Upper lobe of left lung (tissue), 6 donors: ENCODE results near the gene AKAP6. TPM values are rescaled to one million over a fixed set of nuclear protein-coding genes. Genes with fewer than 3 reads are reported as not detected.

Experiments used
- ATAC-seq, 2 donors: fragments of 200-7000 bp; cut with Tn5 transposase; one replicate each; pipeline ENCODE4 v1.9.1; 2022; ENCODE audit warnings: mild to moderate bottlenecking in 2 of 2, moderate library complexity in 2 of 2; ENCODE audit not compliant: low FRiP score in 2 of 2
- DNase-seq, 2 donors: peaks; one replicate each; pipeline ENCODE4 v3.0.0-alpha.2; 2019 to 2020
- H3K27ac ChIP-seq, 4 donors: fragments of 200-600 bp; sonication (generic); one replicate each; pipeline ENCODE4 v1.5.1; 2016 to 2019
- H3K27me3 ChIP-seq, 4 donors: fragments of 200-600 bp; sonication (generic); one replicate each; pipeline ENCODE4 v1.5.1; 2017 to 2019
- H3K36me3 ChIP-seq, 4 donors: fragments of 200-600 bp; sonication (generic); one replicate each; pipeline ENCODE4 v1.5.1; 2016 to 2019
- H3K4me1 ChIP-seq, 4 donors: fragments of 200-600 bp; sonication (generic); one replicate each; pipeline ENCODE4 v1.5.1; 2018 to 2019
- H3K4me3 ChIP-seq, 4 donors: fragments of 200-600 bp; sonication (generic); one replicate each; pipeline ENCODE4 v1.5.1; 2017 to 2019; ENCODE audit warnings: mild to moderate bottlenecking in 2 of 4, moderate library complexity in 1 of 4
- H3K9me3 ChIP-seq, 4 donors: fragments of 200-600 bp; sonication (generic); one replicate each; pipeline ENCODE4 v1.5.1; 2018 to 2019
- EP300 ChIP-seq, 4 donors: sonication (generic); formaldehyde crosslinking; IDR thresholded peaks; one replicate each; pipeline ENCODE4 v1.5.1; 2017; ENCODE audit warnings: antibody characterized with exemption in 4 of 4, control low read depth in 2 of 4
- POLR2A ChIP-seq, 4 donors: fragments of 450-650 bp; IDR thresholded peaks; one replicate each; pipeline ENCODE4 v1.5.1; 2016 to 2017; ENCODE audit warnings: antibody characterized with exemption in 4 of 4, mild to moderate bottlenecking in 2 of 4
- POLR2AphosphoS5 ChIP-seq, 2 donors: sonication (generic); formaldehyde crosslinking; IDR thresholded peaks; one replicate each; pipeline ENCODE4 v1.5.1; 2017; ENCODE audit warnings: antibody characterized with exemption in 2 of 2
- WGBS, 2 donors: methylation state at CpG; one replicate each; pipeline ENCODE4 v1.1.5; 2017 to 2018; 5-methylcytosine and 5-hydroxymethylcytosine counted together
- total RNA-seq, 6 donors: library from RNA; depleted of rRNA in 4 of 6; stranded (reverse); fragments of >200 nt in 4 of 6; gene quantifications; one replicate each; pipeline versions ENCODE4 v1.1.0 to v1.2.1, GENCODE V29; 2016 to 2021
- TF ChIP-seq, protein P1 (sequence below), 6 experiments: fragments of 450-650 bp in 4 of 6; fragments of 200-600 bp in 2 of 6; sonication (generic) in 2 of 6; IDR thresholded peaks; one replicate each; pipeline ENCODE4 v1.5.1; 2016 to 2019; ENCODE audit warnings: antibody characterized with exemption in 6 of 6
- donor health status: DM: no; HTN: no; CAD: no; lungs with moderate emphysema.
- donor health status: DM: no; HTN: yes; CAD: no; lungs with severe emphysema.

AKAP6 gene
- total RNA-seq, 6 donors from 2014 or later, result 6.2 to 27.7 (median 10.7) TPM

DNA sequence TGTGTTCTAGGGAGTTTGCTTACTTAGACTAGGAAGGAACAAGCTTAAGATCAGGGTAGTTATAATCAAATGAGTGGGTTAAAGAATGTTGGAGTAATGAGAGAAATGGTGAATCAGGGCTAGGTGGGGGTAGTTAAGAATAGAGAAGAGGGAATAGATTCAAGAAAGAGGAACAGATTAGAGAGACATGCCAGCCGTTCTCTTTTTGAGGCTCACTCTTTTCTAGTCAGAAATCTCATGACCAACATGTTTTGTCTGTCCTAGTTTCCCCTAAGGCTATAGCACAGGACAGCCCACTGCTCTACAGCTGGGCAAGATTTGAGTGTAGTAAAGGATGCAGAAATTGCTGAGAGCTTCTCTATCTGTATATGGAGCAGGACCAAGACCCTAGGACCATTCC lies 258.4 kb downstream of the AKAP6 start:
- Histone ChIP-seq H3K9me3 (peaks cover 0 to 6% (median 0%) of the 10 kb centered on the region in 4 donors), H3K36me3 (no peaks in the 10 kb centered on the region), H3K27me3 (no peaks in the 10 kb centered on the region), H3K27ac (no peak overlapping the region), H3K4me3 (no peak overlapping the region), H3K4me1 (no peaks in the 10 kb centered on the region)
- DNase-seq, result no peak
- no peak for ATAC-seq
- TF ChIP-seq, protein P1, sequence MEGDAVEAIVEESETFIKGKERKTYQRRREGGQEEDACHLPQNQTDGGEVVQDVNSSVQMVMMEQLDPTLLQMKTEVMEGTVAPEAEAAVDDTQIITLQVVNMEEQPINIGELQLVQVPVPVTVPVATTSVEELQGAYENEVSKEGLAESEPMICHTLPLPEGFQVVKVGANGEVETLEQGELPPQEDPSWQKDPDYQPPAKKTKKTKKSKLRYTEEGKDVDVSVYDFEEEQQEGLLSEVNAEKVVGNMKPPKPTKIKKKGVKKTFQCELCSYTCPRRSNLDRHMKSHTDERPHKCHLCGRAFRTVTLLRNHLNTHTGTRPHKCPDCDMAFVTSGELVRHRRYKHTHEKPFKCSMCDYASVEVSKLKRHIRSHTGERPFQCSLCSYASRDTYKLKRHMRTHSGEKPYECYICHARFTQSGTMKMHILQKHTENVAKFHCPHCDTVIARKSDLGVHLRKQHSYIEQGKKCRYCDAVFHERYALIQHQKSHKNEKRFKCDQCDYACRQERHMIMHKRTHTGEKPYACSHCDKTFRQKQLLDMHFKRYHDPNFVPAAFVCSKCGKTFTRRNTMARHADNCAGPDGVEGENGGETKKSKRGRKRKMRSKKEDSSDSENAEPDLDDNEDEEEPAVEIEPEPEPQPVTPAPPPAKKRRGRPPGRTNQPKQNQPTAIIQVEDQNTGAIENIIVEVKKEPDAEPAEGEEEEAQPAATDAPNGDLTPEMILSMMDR (IDR thresholded peaks at IDR 0.05), result no peak
- no peak for TF ChIP-seq POLR2AphosphoS5 (IDR thresholded peaks at IDR 0.05)
- no peak for TF ChIP-seq POLR2A (IDR thresholded peaks at IDR 0.05)
- TF ChIP-seq EP300 (IDR thresholded peaks at IDR 0.05), result no peak
- WGBS, 2 donors, result 90 to 92% methylated on average over 1 of the region's 1 CpG

DNA sequence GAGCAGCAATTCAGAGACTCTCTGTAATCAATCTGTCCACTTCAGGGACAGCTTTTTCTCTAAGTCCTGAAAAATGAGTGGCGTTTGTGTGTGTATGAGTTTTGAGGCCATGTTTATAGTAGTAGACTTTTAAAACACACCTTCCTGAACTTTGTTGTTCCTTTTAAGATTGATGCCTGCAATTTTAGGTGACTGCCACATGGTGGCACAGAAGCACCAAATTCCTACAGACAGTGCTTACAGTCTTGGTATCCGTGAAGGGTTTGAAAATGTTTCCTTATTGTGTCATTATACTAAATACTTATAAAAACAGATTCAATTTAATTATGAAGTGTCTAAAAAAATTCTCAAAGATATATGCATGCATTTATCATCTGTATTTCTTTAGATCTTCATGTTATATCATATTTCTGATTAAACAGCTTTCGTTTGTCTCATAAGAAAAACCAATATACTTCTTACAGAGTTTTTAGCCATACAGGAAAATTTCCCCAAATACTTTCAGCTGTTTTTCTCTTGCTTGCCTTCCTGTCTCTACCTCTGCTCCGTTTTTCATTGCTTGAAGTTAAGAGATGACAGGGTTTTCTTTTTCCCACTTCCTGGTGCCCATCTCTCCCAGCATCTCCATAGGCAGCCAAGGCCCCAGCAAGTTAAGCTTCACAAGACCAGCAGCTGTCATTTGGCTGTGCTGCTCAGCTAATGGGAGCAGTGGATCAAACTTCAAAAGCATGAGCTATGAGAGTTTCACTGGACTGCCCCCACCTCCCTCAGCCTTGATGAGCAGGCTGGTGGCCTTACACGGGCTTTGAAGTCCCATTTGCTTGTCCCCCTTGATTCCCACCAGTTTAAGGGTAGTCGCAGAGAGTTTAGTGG lies 259.6 kb downstream of the AKAP6 start:
- 69 to 73% methylated on average over 5 to 6 of the region's 6 CpGs for WGBS, 2 donors
- H3K27ac ChIP-seq, result no peak overlapping the region
- ATAC-seq, result no peak

DNA sequence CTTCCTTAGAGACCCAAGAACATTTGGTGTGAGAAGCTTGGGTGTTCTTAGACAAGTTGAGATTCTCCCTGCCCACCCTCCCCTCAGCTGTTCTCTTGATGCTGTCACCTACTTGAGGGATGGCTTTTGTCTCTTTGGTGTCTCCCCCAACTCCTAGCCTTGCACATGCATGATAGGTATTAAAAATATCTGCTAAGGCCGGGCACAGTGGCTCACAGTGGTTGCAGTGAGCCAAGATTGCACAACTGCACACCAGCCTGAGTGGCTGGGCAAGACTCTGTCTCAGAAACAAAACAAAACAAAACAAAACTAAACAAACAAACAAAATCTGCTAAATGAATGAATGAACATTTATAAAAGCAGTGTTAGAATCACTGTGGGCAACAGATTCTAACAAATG lies 261.1 kb downstream of the AKAP6 start:
- Histone ChIP-seq H3K4me1 (no peaks in the 10 kb centered on the region), H3K4me3 (no peak overlapping the region), H3K9me3 (peaks cover 0 to 6% (median 0%) of the 10 kb centered on the region in 4 donors), H3K27me3 (no peaks in the 10 kb centered on the region), H3K36me3 (no peaks in the 10 kb centered on the region), H3K27ac (no peak overlapping the region)
- no peak for DNase-seq
- WGBS, 2 donors, result 56% methylated on average over 1 of the region's 1 CpG
- no peak for TF ChIP-seq POLR2A (IDR thresholded peaks at IDR 0.05)
- TF ChIP-seq EP300 (IDR thresholded peaks at IDR 0.05), result no peak
- TF ChIP-seq, protein P1 (IDR thresholded peaks at IDR 0.05), result no peak
- TF ChIP-seq POLR2AphosphoS5 (IDR thresholded peaks at IDR 0.05), result no peak
- no peak for ATAC-seq

More for the DNA sequence above, 259.6 kb downstream of the AKAP6 start:
- no peaks in the 10 kb centered on the region for H3K4me1 ChIP-seq
- H3K27me3 ChIP-seq, result no peaks in the 10 kb centered on the region
- DNase-seq, result no peak
- no peaks in the 10 kb centered on the region for H3K36me3 ChIP-seq
- no peak overlapping the region for H3K4me3 ChIP-seq
- no peak for TF ChIP-seq POLR2AphosphoS5 (IDR thresholded peaks at IDR 0.05)
- TF ChIP-seq, protein P1 (IDR thresholded peaks at IDR 0.05), result peak in 4 of 6 experiments; percentile 30 to 56 (median 46)
- H3K9me3 ChIP-seq, result peaks cover 0 to 6% (median 0%) of the 10 kb centered on the region in 4 donors

DNA sequence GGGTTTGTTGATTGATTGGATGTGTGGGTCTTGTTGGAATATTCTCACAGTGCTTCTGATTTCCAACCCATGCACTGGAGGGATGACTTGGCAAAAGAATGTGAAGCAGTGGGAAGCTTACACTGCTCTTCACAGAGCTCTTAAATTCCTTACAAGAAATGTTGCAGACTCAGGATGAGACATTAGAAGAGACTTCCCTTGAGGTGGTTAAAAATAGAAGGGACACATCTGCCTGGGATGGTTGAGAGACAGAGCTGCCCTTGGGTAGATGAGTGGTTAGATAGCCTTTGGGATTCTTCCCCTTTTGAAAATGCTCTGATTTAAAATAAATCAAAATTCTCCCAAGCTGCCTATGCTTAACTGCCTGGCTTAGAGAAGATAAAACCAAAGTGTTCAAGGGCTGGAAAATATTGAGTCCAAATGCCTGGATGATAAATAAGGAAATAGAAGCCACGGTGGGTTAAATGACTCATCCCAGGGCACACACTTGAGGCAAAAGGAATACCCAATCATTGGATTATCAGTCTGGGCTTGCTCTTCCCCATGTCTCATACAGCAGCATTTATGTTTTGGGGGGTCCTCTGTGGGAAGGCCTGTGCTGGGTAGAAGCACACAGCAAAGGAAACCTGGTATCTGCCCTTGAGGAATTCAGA lies 264.3 kb downstream of the AKAP6 start:
- Histone ChIP-seq H3K4me3 (no peak overlapping the region), H3K36me3 (no peaks in the 10 kb centered on the region), H3K4me1 (no peaks in the 10 kb centered on the region), H3K9me3 (peaks cover 0 to under 1% (median 0%) of the 10 kb centered on the region in 4 donors), H3K27me3 (no peaks in the 10 kb centered on the region), H3K27ac (no peak overlapping the region)
- ATAC-seq (peak in 1 of 2 donors; percentile 24), DNase-seq (no peak)
- 25 to 56% methylated on average over 1 of the region's 1 CpG for WGBS, 2 donors
- TF ChIP-seq EP300 (IDR thresholded peaks at IDR 0.05) (no peak), POLR2A (IDR thresholded peaks at IDR 0.05) (no peak), POLR2AphosphoS5 (IDR thresholded peaks at IDR 0.05) (no peak)
- TF ChIP-seq, protein P1 (IDR thresholded peaks at IDR 0.05), result no peak
